ENCODE measurements around the gene TENM3.
"Not testable (repeated sequence)": the region's sequence is repeated elsewhere in the genome, so short reads cannot be mapped to it uniquely, and the experiment has no call there.

The TENM3 gene

GRCh38 chr4:182243204-182243603 lies at the start of gene TENM3:
Gene TENM3 (plus strand): TSS chr4:182243402. CDS start chr4:182324021, 80,619 bp downstream.
- not testable (repeated sequence) for H3K9ac ChIP-seq (ENCODE audit: low read depth in 1 of 2, low read length in 2 of 2); H3K9me3 ChIP-seq (ENCODE audit: control insufficient read depth in 2 of 2, low read length in 2 of 2); H3K4me3 ChIP-seq (ENCODE audit: low read length in 2 of 2); H3K4me1 ChIP-seq (ENCODE audit: control insufficient read depth in 2 of 2, insufficient read depth in 2 of 2, low read length in 2 of 2); H3K27me3 ChIP-seq (ENCODE audit: control insufficient read depth in 2 of 2, insufficient read depth in 2 of 2, low read length in 2 of 2); H3K27ac ChIP-seq (ENCODE audit: low read depth in 2 of 2, low read length in 2 of 2); H3K36me3 ChIP-seq (ENCODE audit: control insufficient read depth in 2 of 2, insufficient read depth in 2 of 2, low read length in 2 of 2)

- H3K27me3 ChIP-seq (ENCODE audit: control insufficient read depth in 2 of 2, insufficient read depth in 2 of 2, low read length in 2 of 2): no peaks in the 10 kb centered on the region
- no peak overlapping the region for H3K9ac ChIP-seq (ENCODE audit: low read depth in 1 of 2, low read length in 2 of 2)
- H3K9me3 ChIP-seq (ENCODE audit: control insufficient read depth in 2 of 2, low read length in 2 of 2): no peaks in the 10 kb centered on the region
- H3K36me3 ChIP-seq (ENCODE audit: control insufficient read depth in 2 of 2, insufficient read depth in 2 of 2, low read length in 2 of 2): no peaks in the 10 kb centered on the region
- H3K27ac ChIP-seq (ENCODE audit: low read depth in 2 of 2, low read length in 2 of 2): no peak overlapping the region
- no peaks in the 10 kb centered on the region for H3K4me1 ChIP-seq (ENCODE audit: control insufficient read depth in 2 of 2, insufficient read depth in 2 of 2, low read length in 2 of 2)
- no peak overlapping the region for H3K4me3 ChIP-seq (ENCODE audit: low read length in 2 of 2)
Observed at GRCh38 chr4:182194091-182194824, 48.9 kb upstream of the TENM3 start.

GRCh38 chr4:182197611-182198010 lies 45.6 kb upstream of the TENM3 start:
- no peak overlapping the region for H3K27ac ChIP-seq (ENCODE audit: low read depth in 2 of 2, low read length in 2 of 2)
- no peaks in the 10 kb centered on the region for H3K9me3 ChIP-seq (ENCODE audit: control insufficient read depth in 2 of 2, low read length in 2 of 2)
- H3K9ac ChIP-seq (ENCODE audit: low read depth in 1 of 2, low read length in 2 of 2): no peak overlapping the region
- H3K36me3 ChIP-seq (ENCODE audit: control insufficient read depth in 2 of 2, insufficient read depth in 2 of 2, low read length in 2 of 2): no peaks in the 10 kb centered on the region
- H3K4me3 ChIP-seq (ENCODE audit: low read length in 2 of 2): no peak overlapping the region
- H3K27me3 ChIP-seq (ENCODE audit: control insufficient read depth in 2 of 2, insufficient read depth in 2 of 2, low read length in 2 of 2): no peaks in the 10 kb centered on the region
- H3K4me1 ChIP-seq (ENCODE audit: control insufficient read depth in 2 of 2, insufficient read depth in 2 of 2, low read length in 2 of 2): no peaks in the 10 kb centered on the region

- no peak overlapping the region for H3K4me3 ChIP-seq (ENCODE audit: low read length in 2 of 2)
- H3K36me3 ChIP-seq (ENCODE audit: control insufficient read depth in 2 of 2, insufficient read depth in 2 of 2, low read length in 2 of 2): no peaks in the 10 kb centered on the region
- no peaks in the 10 kb centered on the region for H3K27me3 ChIP-seq (ENCODE audit: control insufficient read depth in 2 of 2, insufficient read depth in 2 of 2, low read length in 2 of 2)
- H3K27ac ChIP-seq (ENCODE audit: low read depth in 2 of 2, low read length in 2 of 2): no peak overlapping the region
- no peaks in the 10 kb centered on the region for H3K9me3 ChIP-seq (ENCODE audit: control insufficient read depth in 2 of 2, low read length in 2 of 2)
- no peaks in the 10 kb centered on the region for H3K4me1 ChIP-seq (ENCODE audit: control insufficient read depth in 2 of 2, insufficient read depth in 2 of 2, low read length in 2 of 2)
- no peak overlapping the region for H3K9ac ChIP-seq (ENCODE audit: low read depth in 1 of 2, low read length in 2 of 2)
Observed at GRCh38 chr4:182201871-182202270, 41.3 kb upstream of the TENM3 start.

- H3K9ac ChIP-seq (ENCODE audit: low read depth in 1 of 2, low read length in 2 of 2): no peak overlapping the region
- H3K4me1 ChIP-seq (ENCODE audit: control insufficient read depth in 2 of 2, insufficient read depth in 2 of 2, low read length in 2 of 2): no peaks in the 10 kb centered on the region
- H3K9me3 ChIP-seq (ENCODE audit: control insufficient read depth in 2 of 2, low read length in 2 of 2): no peaks in the 10 kb centered on the region
- no peaks in the 10 kb centered on the region for H3K27me3 ChIP-seq (ENCODE audit: control insufficient read depth in 2 of 2, insufficient read depth in 2 of 2, low read length in 2 of 2)
- no peaks in the 10 kb centered on the region for H3K36me3 ChIP-seq (ENCODE audit: control insufficient read depth in 2 of 2, insufficient read depth in 2 of 2, low read length in 2 of 2)
- H3K27ac ChIP-seq (ENCODE audit: low read depth in 2 of 2, low read length in 2 of 2): no peak overlapping the region
- H3K4me3 ChIP-seq (ENCODE audit: low read length in 2 of 2): no peak overlapping the region
Observed at GRCh38 chr4:182202650-182203049, 40.6 kb upstream of the TENM3 start.

GRCh38 chr4:182203872-182204411 lies 39.3 kb upstream of the TENM3 start:
- no peak overlapping the region for H3K9ac ChIP-seq (ENCODE audit: low read depth in 1 of 2, low read length in 2 of 2)
- no peaks in the 10 kb centered on the region for H3K4me1 ChIP-seq (ENCODE audit: control insufficient read depth in 2 of 2, insufficient read depth in 2 of 2, low read length in 2 of 2)
- H3K4me3 ChIP-seq (ENCODE audit: low read length in 2 of 2): no peak overlapping the region
- H3K27ac ChIP-seq (ENCODE audit: low read depth in 2 of 2, low read length in 2 of 2): no peak overlapping the region
- H3K9me3 ChIP-seq (ENCODE audit: control insufficient read depth in 2 of 2, low read length in 2 of 2): no peaks in the 10 kb centered on the region
- no peaks in the 10 kb centered on the region for H3K36me3 ChIP-seq (ENCODE audit: control insufficient read depth in 2 of 2, insufficient read depth in 2 of 2, low read length in 2 of 2)
- H3K27me3 ChIP-seq (ENCODE audit: control insufficient read depth in 2 of 2, insufficient read depth in 2 of 2, low read length in 2 of 2): no peaks in the 10 kb centered on the region

- no peaks in the 10 kb centered on the region for H3K36me3 ChIP-seq (ENCODE audit: control insufficient read depth in 2 of 2, insufficient read depth in 2 of 2, low read length in 2 of 2)
- no peaks in the 10 kb centered on the region for H3K4me1 ChIP-seq (ENCODE audit: control insufficient read depth in 2 of 2, insufficient read depth in 2 of 2, low read length in 2 of 2)
- no peaks in the 10 kb centered on the region for H3K9me3 ChIP-seq (ENCODE audit: control insufficient read depth in 2 of 2, low read length in 2 of 2)
- no peak overlapping the region for H3K4me3 ChIP-seq (ENCODE audit: low read length in 2 of 2)
- no peaks in the 10 kb centered on the region for H3K27me3 ChIP-seq (ENCODE audit: control insufficient read depth in 2 of 2, insufficient read depth in 2 of 2, low read length in 2 of 2)
- no peak overlapping the region for H3K9ac ChIP-seq (ENCODE audit: low read depth in 1 of 2, low read length in 2 of 2)
- no peak overlapping the region for H3K27ac ChIP-seq (ENCODE audit: low read depth in 2 of 2, low read length in 2 of 2)
Observed at GRCh38 chr4:182205306-182205705, 37.9 kb upstream of the TENM3 start.

GRCh38 chr4:182206266-182206665 lies 36.9 kb upstream of the TENM3 start:
- no peak overlapping the region for H3K4me3 ChIP-seq (ENCODE audit: low read length in 2 of 2)
- H3K9ac ChIP-seq (ENCODE audit: low read depth in 1 of 2, low read length in 2 of 2): no peak overlapping the region
- no peaks in the 10 kb centered on the region for H3K4me1 ChIP-seq (ENCODE audit: control insufficient read depth in 2 of 2, insufficient read depth in 2 of 2, low read length in 2 of 2)
- H3K36me3 ChIP-seq (ENCODE audit: control insufficient read depth in 2 of 2, insufficient read depth in 2 of 2, low read length in 2 of 2): no peaks in the 10 kb centered on the region
- H3K27me3 ChIP-seq (ENCODE audit: control insufficient read depth in 2 of 2, insufficient read depth in 2 of 2, low read length in 2 of 2): no peaks in the 10 kb centered on the region
- no peak overlapping the region for H3K27ac ChIP-seq (ENCODE audit: low read depth in 2 of 2, low read length in 2 of 2)
- H3K9me3 ChIP-seq (ENCODE audit: control insufficient read depth in 2 of 2, low read length in 2 of 2): no peaks in the 10 kb centered on the region

GRCh38 chr4:182206916-182207315 lies 36.3 kb upstream of the TENM3 start:
- Histone ChIP-seq H3K36me3 (ENCODE audit: control insufficient read depth in 2 of 2, insufficient read depth in 2 of 2, low read length in 2 of 2) (no peaks in the 10 kb centered on the region), H3K4me1 (ENCODE audit: control insufficient read depth in 2 of 2, insufficient read depth in 2 of 2, low read length in 2 of 2) (no peaks in the 10 kb centered on the region), H3K27ac (ENCODE audit: low read depth in 2 of 2, low read length in 2 of 2) (no peak overlapping the region), H3K9ac (ENCODE audit: low read depth in 1 of 2, low read length in 2 of 2) (no peak overlapping the region), H3K9me3 (ENCODE audit: control insufficient read depth in 2 of 2, low read length in 2 of 2) (no peaks in the 10 kb centered on the region), H3K27me3 (ENCODE audit: control insufficient read depth in 2 of 2, insufficient read depth in 2 of 2, low read length in 2 of 2) (no peaks in the 10 kb centered on the region), H3K4me3 (ENCODE audit: low read length in 2 of 2) (no peak overlapping the region)

- H3K9me3 ChIP-seq (ENCODE audit: control insufficient read depth in 2 of 2, low read length in 2 of 2): no peaks in the 10 kb centered on the region
- no peaks in the 10 kb centered on the region for H3K36me3 ChIP-seq (ENCODE audit: control insufficient read depth in 2 of 2, insufficient read depth in 2 of 2, low read length in 2 of 2)
- H3K4me3 ChIP-seq (ENCODE audit: low read length in 2 of 2): no peak overlapping the region
- no peaks in the 10 kb centered on the region for H3K4me1 ChIP-seq (ENCODE audit: control insufficient read depth in 2 of 2, insufficient read depth in 2 of 2, low read length in 2 of 2)
- H3K9ac ChIP-seq (ENCODE audit: low read depth in 1 of 2, low read length in 2 of 2): no peak overlapping the region
- no peak overlapping the region for H3K27ac ChIP-seq (ENCODE audit: low read depth in 2 of 2, low read length in 2 of 2)
- no peaks in the 10 kb centered on the region for H3K27me3 ChIP-seq (ENCODE audit: control insufficient read depth in 2 of 2, insufficient read depth in 2 of 2, low read length in 2 of 2)
Observed at GRCh38 chr4:182207830-182208396, 35.3 kb upstream of the TENM3 start.

All from mucosa of rectum (tissue), 2 donors.